ENCODE measurements around the gene DYNC1LI1.
"Not testable (repeated sequence)": the region's sequence is repeated elsewhere in the genome, so short reads cannot be mapped to it uniquely, and the experiment has no call there.

The DYNC1LI1 gene

GRCh38 chr3:32540899-32541298 lies 29.8 kb downstream of the DYNC1LI1 start:
- in situ Hi-C loops (cut with HindIII; ENCODE audit: low sequenced_read_pairs) = no loop called here

GRCh38 chr3:32532434-32532833 lies 38.2 kb downstream of the DYNC1LI1 start:
- in situ Hi-C loops (cut with HindIII; ENCODE audit: low sequenced_read_pairs) = no loop called here

- in situ Hi-C loops (cut with HindIII; ENCODE audit: low sequenced_read_pairs) = no loop called here
Measured at GRCh38 chr3:32531010-32531647, 39.5 kb downstream of the DYNC1LI1 start.

- in situ Hi-C loops (cut with HindIII; ENCODE audit: low sequenced_read_pairs) = loop anchor here (5.0 to 10.0 kb wide), 3 partner anchors 53 to 149 kb away; no protein-coding TSS in a partner anchor
Measured at GRCh38 chr3:32525720-32526119, 44.9 kb downstream of the DYNC1LI1 start.

GRCh38 chr3:32522682-32523081 lies 48.0 kb downstream of the DYNC1LI1 start:
- in situ Hi-C loops (cut with HindIII; ENCODE audit: low sequenced_read_pairs) = loop anchor here (10.0 kb wide), 1 partner anchor 152 kb away; no protein-coding TSS in a partner anchor

- in situ Hi-C loops (cut with HindIII; ENCODE audit: low sequenced_read_pairs) = not testable (repeated sequence)
Measured at GRCh38 chr3:32518921-32519320, 51.7 kb downstream of the DYNC1LI1 start.

- in situ Hi-C loops (cut with HindIII; ENCODE audit: low sequenced_read_pairs) = not testable (repeated sequence)
Measured at GRCh38 chr3:32516751-32517150, 53.9 kb downstream of the DYNC1LI1 start.

- in situ Hi-C loops (cut with HindIII; ENCODE audit: low sequenced_read_pairs) = no loop called here
Measured at GRCh38 chr3:32511005-32511404, 59.7 kb downstream of the DYNC1LI1 start.

- in situ Hi-C loops (cut with HindIII; ENCODE audit: low sequenced_read_pairs) = no loop called here
Measured at GRCh38 chr3:32510075-32510724, 60.5 kb downstream of the DYNC1LI1 start.

- in situ Hi-C loops (cut with HindIII; ENCODE audit: low sequenced_read_pairs) = no loop called here
Measured at GRCh38 chr3:32508711-32509110, 61.9 kb downstream of the DYNC1LI1 start.

GRCh38 chr3:32506466-32506865 lies 64.2 kb downstream of the DYNC1LI1 start:
- in situ Hi-C loops (cut with HindIII; ENCODE audit: low sequenced_read_pairs) = no loop called here

GRCh38 chr3:32502946-32503286 lies 67.7 kb downstream of the DYNC1LI1 start:
- in situ Hi-C loops (cut with HindIII; ENCODE audit: low sequenced_read_pairs) = no loop called here

GRCh38 chr3:32502118-32502945 lies 68.3 kb downstream of the DYNC1LI1 start, which contains the start of gene CMTM6:
TSS of gene CMTM6 (minus strand) at chr3:32502852. CDS start at chr3:32502745, 107 bp downstream.
- in situ Hi-C loops (cut with HindIII; ENCODE audit: low sequenced_read_pairs) = no loop called here

GRCh38 chr3:32501783-32502117 lies 68.9 kb downstream of the DYNC1LI1 start:
- in situ Hi-C loops (cut with HindIII; ENCODE audit: low sequenced_read_pairs) = no loop called here

GRCh38 chr3:32500880-32501782 lies 69.5 kb downstream of the DYNC1LI1 start:
- in situ Hi-C loops (cut with HindIII; ENCODE audit: low sequenced_read_pairs) = no loop called here

GRCh38 chr3:32500231-32500630 lies 70.4 kb downstream of the DYNC1LI1 start:
- in situ Hi-C loops (cut with HindIII; ENCODE audit: low sequenced_read_pairs) = no loop called here

- in situ Hi-C loops (cut with HindIII; ENCODE audit: low sequenced_read_pairs) = no loop called here
Measured at GRCh38 chr3:32499585-32499984, 71.1 kb downstream of the DYNC1LI1 start.

- in situ Hi-C loops (cut with HindIII; ENCODE audit: low sequenced_read_pairs) = no loop called here
Measured at GRCh38 chr3:32498992-32499391, 71.7 kb downstream of the DYNC1LI1 start.

- in situ Hi-C loops (cut with HindIII; ENCODE audit: low sequenced_read_pairs) = no loop called here
Measured at GRCh38 chr3:32498252-32498651, 72.4 kb downstream of the DYNC1LI1 start.

- in situ Hi-C loops (cut with HindIII; ENCODE audit: low sequenced_read_pairs) = no loop called here
Measured at GRCh38 chr3:32495609-32496008, 75.0 kb downstream of the DYNC1LI1 start.

GRCh38 chr3:32495085-32495484 lies 75.6 kb downstream of the DYNC1LI1 start:
- in situ Hi-C loops (cut with HindIII; ENCODE audit: low sequenced_read_pairs) = no loop called here
